ENCODE measurements around the gene CCDC154. TPM values are rescaled to one million over a fixed set of nuclear protein-coding genes. Genes with fewer than 3 reads are reported as not detected.

Gene CCDC154
- total and polyA plus RNA-seq, 2 experiments from 2014 or later = 0.18 TPM; not detected in 1

- DNase-seq = no peak
- TF ChIP-seq EZH2phosphoT487 (IDR thresholded peaks at IDR 0.05; ENCODE audit: insufficient read depth, low read depth) (no peak), EZH2 (IDR thresholded peaks at IDR 0.05; ENCODE audit: insufficient read depth, poor library complexity, severe bottlenecking) (no peak)
- Histone ChIP-seq H3K9me3 (ENCODE audit: low read depth) (no peaks in the 10 kb centered on the region), H3K36me3 (ENCODE audit: low read depth) (no peaks in the 10 kb centered on the region), H3K4me3 (no peak overlapping the region), H3K9ac (no peak overlapping the region), H3K27me3 (replicated peaks; ENCODE audit: insufficient read depth) (no peaks in the 10 kb centered on the region), H3K4me2 (ENCODE audit: unreplicated experiment) (no peak overlapping the region), H3K79me2 (ENCODE audit: insufficient read depth) (no peaks in the 10 kb centered on the region), H3F3A (ENCODE audit: insufficient read depth) (no peaks in the 10 kb centered on the region), H3K4me1 (ENCODE audit: insufficient read depth) (no peaks in the 10 kb centered on the region), H2AFZ (no peak overlapping the region), H3K27ac (no peak overlapping the region), H3K9me2 (ENCODE audit: insufficient read depth) (no peaks in the 10 kb centered on the region), H4K20me1 (ENCODE audit: insufficient read depth) (no peaks in the 10 kb centered on the region)
- in situ Hi-C loops (cut with MboI) = no loop called here
- WGBS, 2 experiments (ENCODE audit: low coverage in 1 of 2, low lambda C conversion rate in 2 of 2, missing lambda C conversion rate in 2 of 2) = 75 to 81% methylated on average over 24 to 42 of the region's 42 CpGs
These were observed 17.5 kb downstream of the CCDC154 start for GRCh38 chr16:1426734-1427471.

- in situ Hi-C loops (cut with MboI) = no loop called here
- Histone ChIP-seq H3K79me2 (ENCODE audit: insufficient read depth) (no peaks in the 10 kb centered on the region), H3K4me1 (ENCODE audit: insufficient read depth) (no peaks in the 10 kb centered on the region), H3K27me3 (replicated peaks; ENCODE audit: insufficient read depth) (no peaks in the 10 kb centered on the region), H3K9ac (no peak overlapping the region), H4K20me1 (ENCODE audit: insufficient read depth) (no peaks in the 10 kb centered on the region), H3K36me3 (ENCODE audit: low read depth) (no peaks in the 10 kb centered on the region), H2AFZ (no peak overlapping the region), H3F3A (ENCODE audit: insufficient read depth) (no peaks in the 10 kb centered on the region; the same call in 1 of the 2 replicates), H3K27ac (no peak overlapping the region), H3K9me2 (ENCODE audit: insufficient read depth) (no peaks in the 10 kb centered on the region), H3K9me3 (ENCODE audit: low read depth) (no peaks in the 10 kb centered on the region), H3K4me3 (no peak overlapping the region), H3K4me2 (ENCODE audit: unreplicated experiment) (no peak overlapping the region)
- 86 to 89% methylated on average over 16 of the region's 16 CpGs for WGBS, 2 experiments (ENCODE audit: low coverage in 1 of 2, low lambda C conversion rate in 2 of 2, missing lambda C conversion rate in 2 of 2)
- TF ChIP-seq EZH2phosphoT487 (IDR thresholded peaks at IDR 0.05; ENCODE audit: insufficient read depth, low read depth) (no peak), EZH2 (IDR thresholded peaks at IDR 0.05; ENCODE audit: insufficient read depth, poor library complexity, severe bottlenecking) (no peak)
- DNase-seq = no peak
These were observed 18.6 kb downstream of the CCDC154 start for GRCh38 chr16:1425616-1426370.

DNA sequence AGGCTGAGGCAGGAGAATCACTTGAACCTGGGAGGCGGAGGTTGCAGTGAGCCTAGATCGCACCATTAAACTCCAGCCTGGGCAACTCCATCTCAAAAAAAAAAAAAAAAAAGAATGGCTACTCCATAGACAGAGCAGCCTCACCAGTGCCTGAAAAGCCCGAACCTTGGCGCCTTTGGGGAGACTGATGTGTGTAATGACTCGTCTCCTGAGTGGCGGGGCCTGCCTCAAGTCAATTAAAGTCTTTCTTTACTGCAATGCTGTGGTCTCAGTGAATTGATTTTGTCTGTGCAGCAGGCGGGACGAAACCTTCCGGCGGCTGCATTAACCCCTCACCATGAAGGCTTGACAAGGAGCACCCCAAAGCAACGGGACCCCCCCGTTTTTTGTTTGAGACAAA lies 20.3 kb downstream of the CCDC154 start:
- Histone ChIP-seq H3K79me2 (ENCODE audit: insufficient read depth) (peaks cover 14% of the 10 kb centered on the region), H3K9me3 (ENCODE audit: low read depth) (no peaks in the 10 kb centered on the region), H3K4me1 (ENCODE audit: insufficient read depth) (peaks cover 10% of the 10 kb centered on the region), H3K36me3 (ENCODE audit: low read depth) (no peaks in the 10 kb centered on the region), H3K9ac (no peak overlapping the region), H3K9me2 (ENCODE audit: insufficient read depth) (no peaks in the 10 kb centered on the region), H3K27ac (no peak overlapping the region), H4K20me1 (ENCODE audit: insufficient read depth) (no peaks in the 10 kb centered on the region), H3K27me3 (replicated peaks; ENCODE audit: insufficient read depth) (no peaks in the 10 kb centered on the region), H3F3A (ENCODE audit: insufficient read depth) (no peaks in the 10 kb centered on the region; the same call in 1 of the 2 replicates), H3K4me3 (no peak overlapping the region), H3K4me2 (ENCODE audit: unreplicated experiment) (no peak overlapping the region), H2AFZ (no peak overlapping the region)
- in situ Hi-C loops (cut with MboI) = no loop called here
- 89 to 92% methylated on average over 12 of the region's 12 CpGs for WGBS, 2 experiments (ENCODE audit: low coverage in 1 of 2, low lambda C conversion rate in 2 of 2, missing lambda C conversion rate in 2 of 2)
- no peak for TF ChIP-seq EZH2 (IDR thresholded peaks at IDR 0.05; ENCODE audit: insufficient read depth, poor library complexity, severe bottlenecking)
- TF ChIP-seq EZH2phosphoT487 (IDR thresholded peaks at IDR 0.05; ENCODE audit: insufficient read depth, low read depth) = no peak
- DNase-seq = no peak

DNA sequence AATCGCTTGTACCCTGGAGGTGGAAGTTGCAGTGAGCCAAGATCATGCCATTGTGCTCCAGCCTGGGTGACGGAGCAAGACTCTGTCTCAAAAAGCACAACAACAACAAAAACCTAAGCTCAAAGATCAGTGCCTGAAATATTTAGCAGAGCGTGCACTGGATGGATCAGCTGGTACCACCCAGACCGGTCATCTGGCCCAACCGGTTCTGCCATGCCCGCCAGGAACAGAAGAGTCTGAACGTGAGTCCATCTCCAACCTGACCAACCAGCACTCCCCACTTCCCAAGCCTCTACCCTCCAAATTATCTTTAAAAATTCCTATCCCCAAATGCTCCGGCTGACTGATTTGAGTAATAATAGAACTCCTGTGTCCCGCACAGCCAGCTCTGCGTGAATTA lies 22.3 kb downstream of the CCDC154 start:
- no peak for DNase-seq
- WGBS, 2 experiments (ENCODE audit: low coverage in 1 of 2, low lambda C conversion rate in 2 of 2, missing lambda C conversion rate in 2 of 2) = 88 to 89% methylated on average over 10 of the region's 10 CpGs
- no peaks in the 10 kb centered on the region for H3K36me3 ChIP-seq (ENCODE audit: low read depth)
- no peaks in the 10 kb centered on the region for H3K9me3 ChIP-seq (ENCODE audit: low read depth)
- H3K9ac ChIP-seq = no peak overlapping the region
- peak overlapping the region; percentile 90; the same call in 1 of the 2 replicates for H3K27ac ChIP-seq
- peaks cover 32% of the 10 kb centered on the region for H3K79me2 ChIP-seq (ENCODE audit: insufficient read depth)
- no peaks in the 10 kb centered on the region for H3K27me3 ChIP-seq (replicated peaks; ENCODE audit: insufficient read depth)
- TF ChIP-seq EZH2phosphoT487 (IDR thresholded peaks at IDR 0.05; ENCODE audit: insufficient read depth, low read depth) = no peak
- TF ChIP-seq EZH2 (IDR thresholded peaks at IDR 0.05; ENCODE audit: insufficient read depth, poor library complexity, severe bottlenecking) = no peak
- peaks cover 13% of the 10 kb centered on the region for H3K4me1 ChIP-seq (ENCODE audit: insufficient read depth)
- no peaks in the 10 kb centered on the region for H3K9me2 ChIP-seq (ENCODE audit: insufficient read depth)
- in situ Hi-C loops (cut with MboI) = no loop called here
- H2AFZ ChIP-seq = peak overlapping the region; percentile 86; the same call in 1 of the 2 replicates
- no peaks in the 10 kb centered on the region for H4K20me1 ChIP-seq (ENCODE audit: insufficient read depth)
- no peak overlapping the region for H3K4me3 ChIP-seq
- H3K4me2 ChIP-seq (ENCODE audit: unreplicated experiment) = no peak overlapping the region
- no peaks in the 10 kb centered on the region; the same call in 1 of the 2 replicates for H3F3A ChIP-seq (ENCODE audit: insufficient read depth)
